ENCODE results near the gene OR2T1.
"Not testable (repeated sequence)": the region's sequence is repeated elsewhere in the genome, so short reads cannot be mapped to it uniquely, and the experiment has no call there.

The OR2T1 gene

GRCh38 chr1:248436303-248436702, 33.5 kb downstream of the OR2T1 start:
- DNase-seq (ENCODE audit: low read depth in 2 of 2) = not testable (repeated sequence)

- not testable (repeated sequence) for DNase-seq (ENCODE audit: low read depth in 2 of 2)
Measured at GRCh38 chr1:248438668-248439067, 35.8 kb downstream of the OR2T1 start.

- not testable (repeated sequence) for DNase-seq (ENCODE audit: low read depth in 2 of 2)
Measured at GRCh38 chr1:248439283-248439682, 36.4 kb downstream of the OR2T1 start.

DNA sequence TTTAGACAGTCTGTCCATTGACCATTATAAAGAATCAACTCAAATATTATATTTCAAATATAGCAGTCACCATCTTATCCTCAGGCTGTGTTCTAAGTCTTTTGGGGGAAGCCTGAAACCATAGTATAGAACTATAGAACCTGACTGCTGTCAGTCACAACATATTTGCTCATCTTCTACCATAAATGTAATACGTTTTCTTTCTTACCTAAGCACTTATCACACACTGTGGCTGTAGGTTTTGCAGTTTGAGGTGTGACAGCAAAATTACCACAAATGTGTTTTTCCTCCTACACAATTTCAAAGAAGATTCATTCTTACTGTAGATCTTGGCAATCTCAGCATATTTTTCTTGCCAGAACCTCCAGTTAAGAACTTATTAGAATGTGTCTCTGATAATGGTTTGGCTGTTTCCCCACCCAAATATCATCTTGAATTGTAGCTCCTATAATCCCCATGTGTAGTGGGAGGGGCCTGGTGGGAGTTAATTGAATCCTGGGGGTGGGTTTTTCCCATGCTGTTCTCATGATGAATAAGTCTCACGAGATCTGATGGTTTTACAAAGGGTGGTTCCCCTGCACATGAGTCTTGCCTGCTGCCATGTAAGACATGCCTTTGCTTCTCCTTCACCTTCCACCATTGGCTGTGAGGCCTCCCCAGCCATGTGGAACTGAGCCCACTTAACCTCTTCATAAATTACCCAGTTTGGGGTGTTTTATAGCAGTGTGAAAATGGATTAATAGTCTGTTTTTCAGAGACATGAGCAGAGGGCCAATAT, 39.8 kb downstream of the OR2T1 start:
- not testable (repeated sequence) for DNase-seq (ENCODE audit: low read depth in 2 of 2)

- not testable (repeated sequence) for DNase-seq (ENCODE audit: low read depth in 2 of 2)
Measured at GRCh38 chr1:248444603-248445002, 41.8 kb downstream of the OR2T1 start.

DNA sequence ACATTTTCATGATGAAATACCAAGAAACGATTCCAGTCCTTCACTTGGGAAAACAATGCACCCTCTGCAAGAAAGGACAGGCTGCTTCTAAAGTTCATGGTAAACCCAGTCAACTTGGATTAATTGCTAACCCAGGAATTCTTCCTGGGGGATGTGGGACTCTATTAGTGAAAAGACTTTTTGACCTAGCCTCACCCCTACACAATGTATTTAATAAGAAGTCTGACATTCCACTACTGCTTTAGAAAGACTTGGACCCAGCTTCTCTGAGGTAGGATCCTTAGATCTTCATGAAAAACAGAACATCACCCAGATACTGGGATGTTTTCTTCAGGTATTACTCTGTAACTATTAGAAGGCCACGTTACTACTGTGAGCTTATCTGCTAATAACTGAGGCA, 42.6 kb downstream of the OR2T1 start, which contains the start of gene OR2T2:
Gene OR2T2 (plus strand): TSS at position 239 of the 400 bp plus-strand sequence. CDS start 7,161 bp downstream, outside the sequence.
- DNase-seq (ENCODE audit: low read depth in 2 of 2) = not testable (repeated sequence)

DNA sequence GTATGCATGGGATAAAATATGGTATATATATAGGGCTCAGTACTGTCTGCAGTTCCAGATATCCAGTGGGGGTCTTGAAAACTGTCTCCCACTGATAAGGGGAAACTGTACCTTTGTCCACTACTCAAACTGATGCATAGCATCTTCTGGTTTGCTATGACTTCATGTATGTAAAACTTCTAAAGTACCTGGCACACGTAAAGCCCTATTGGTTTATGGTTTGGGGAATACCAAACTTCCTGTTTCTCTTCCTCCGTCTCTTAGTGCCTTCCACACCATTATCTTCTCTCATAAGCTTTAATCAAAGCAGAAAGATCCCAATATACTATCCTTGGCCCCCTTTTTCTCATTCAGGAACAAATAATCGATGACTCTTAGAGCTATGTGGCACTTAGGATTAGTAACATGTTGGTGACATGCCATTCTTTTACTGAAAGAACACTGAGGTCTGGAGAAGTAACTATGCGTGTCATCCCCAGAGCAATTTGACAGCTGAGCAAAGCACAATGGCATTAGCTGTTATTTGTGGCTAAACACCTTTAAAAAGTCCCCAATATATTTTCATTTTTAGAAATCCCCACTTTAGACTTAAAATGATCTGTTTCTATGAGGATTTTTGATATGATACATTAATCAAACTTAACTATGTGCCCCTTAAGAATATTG, 45.7 kb downstream of the OR2T1 start:
- DNase-seq (ENCODE audit: low read depth in 2 of 2) = not testable (repeated sequence)

- DNase-seq (ENCODE audit: low read depth in 2 of 2) = not testable (repeated sequence)
Measured at GRCh38 chr1:248449821-248450465, 47.1 kb downstream of the OR2T1 start.

GRCh38 chr1:248450466-248451145, 47.8 kb downstream of the OR2T1 start:
- not testable (repeated sequence) for DNase-seq (ENCODE audit: low read depth in 2 of 2)

GRCh38 chr1:248453619-248454018, 50.8 kb downstream of the OR2T1 start:
- not testable (repeated sequence) for DNase-seq (ENCODE audit: low read depth in 2 of 2)

DNA sequence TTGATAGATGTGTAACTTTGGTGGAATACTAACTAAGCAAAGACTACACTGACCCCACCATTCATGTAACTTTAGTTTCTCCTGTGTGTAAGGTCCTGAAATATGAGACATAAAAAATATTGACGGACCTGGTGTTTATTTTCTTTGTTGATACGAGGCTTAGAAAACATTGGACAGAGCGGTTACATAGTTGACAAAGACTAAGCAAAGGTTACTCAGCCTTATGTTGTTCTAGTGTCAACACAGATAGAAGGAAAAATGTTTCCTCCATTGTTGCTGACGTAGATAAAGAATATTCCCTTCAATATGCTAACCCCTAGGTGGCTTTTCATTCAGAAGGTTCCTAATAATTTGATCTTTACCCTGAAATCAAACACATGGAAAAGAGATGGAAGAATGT, 52.2 kb downstream of the OR2T1 start:
- DNase-seq (ENCODE audit: low read depth in 2 of 2) = not testable (repeated sequence)

GRCh38 chr1:248456635-248457034, 53.8 kb downstream of the OR2T1 start:
- DNase-seq (ENCODE audit: low read depth in 2 of 2) = not testable (repeated sequence)
